Esophagus squamous epithelium (tissue), 5 donors: Measurements from ENCODE around the gene PRKD1. TPM values are rescaled to one million over a fixed set of nuclear protein-coding genes. Genes with fewer than 3 reads are reported as not detected.
"Not testable (repeated sequence)": the region's sequence is repeated elsewhere in the genome, so short reads cannot be mapped to it uniquely, and the experiment has no call there.

Source experiments
- DNase-seq: peaks from one replicate; lab custom pipeline; 2025; lab: John Stamatoyannopoulos, UW
- H3K27ac ChIP-seq, 4 donors: fragments of 200-600 bp; sonication (generic); one replicate each; pipeline ENCODE4 v1.5.1; 2016 to 2019; ENCODE audit warnings: mild to moderate bottlenecking in 1 of 4
- H3K27me3 ChIP-seq, 4 donors: fragments of 200-600 bp; sonication (generic); 1 replicate in 3 of 4; 2 replicates in 1 of 4; pipeline versions ENCODE4 v1.5.1 to v1.6.0; 2017 to 2021; ENCODE audit warnings: antibody characterized with exemption in 1 of 4
- H3K36me3 ChIP-seq, 3 donors: fragments of 200-600 bp; sonication (generic); one replicate each; pipeline ENCODE4 v1.5.1; 2016 to 2019
- H3K4me1 ChIP-seq, 3 donors: fragments of 200-600 bp; sonication (generic); one replicate each; pipeline ENCODE4 v1.5.1; 2017 to 2019
- H3K4me3 ChIP-seq, 4 donors: fragments of 200-600 bp; sonication (generic); 1 replicate in 3 of 4; 2 replicates in 1 of 4; pipeline ENCODE4 v1.5.1; 2016 to 2019; ENCODE audit warnings: mild to moderate bottlenecking in 2 of 4, moderate library complexity in 1 of 4
- H3K9me3 ChIP-seq, 3 donors: fragments of 200-600 bp; sonication (generic); one replicate each; pipeline ENCODE4 v1.5.1; 2016 to 2019
- POLR2A ChIP-seq, 4 donors: fragments of 450-650 bp; IDR thresholded peaks; one replicate each; pipeline ENCODE4 v1.6.1; 2017; ENCODE audit warnings: antibody characterized with exemption in 4 of 4, mild to moderate bottlenecking in 4 of 4, moderate library complexity in 3 of 4
- WGBS, 2 donors: methylation state at CpG; one replicate each; pipeline ENCODE4 v1.1.5; 2018; 5-methylcytosine and 5-hydroxymethylcytosine counted together
- intact Hi-C: fragments of 100-400 bp; cut with DNase I; formaldehyde crosslinking; loops from one replicate; pipeline ENCODE4 v1.15.0; 2022
- total RNA-seq, 4 donors: library from RNA; depleted of rRNA; stranded (reverse); fragments of >200 nt; gene quantifications; one replicate each; pipeline ENCODE4 v1.1.0, GENCODE V29; 2016
- TF ChIP-seq, protein P1 (sequence below), 6 experiments: fragments of 450-650 bp in 4 of 6; fragments of 200-600 bp in 2 of 6; sonication (generic) in 2 of 6; IDR thresholded peaks; one replicate each; pipeline ENCODE4 v1.5.1; 2016 to 2019; ENCODE audit warnings: antibody characterized with exemption in 6 of 6, mild to moderate bottlenecking in 4 of 6, moderate library complexity in 4 of 6
- donor health status: DM: yes; HTN: yes; CAD: no.

The PRKD1 gene
- total RNA-seq, 4 donors from 2014 or later, result 0.30 to 10.7 (median 2.2) TPM

DNA sequence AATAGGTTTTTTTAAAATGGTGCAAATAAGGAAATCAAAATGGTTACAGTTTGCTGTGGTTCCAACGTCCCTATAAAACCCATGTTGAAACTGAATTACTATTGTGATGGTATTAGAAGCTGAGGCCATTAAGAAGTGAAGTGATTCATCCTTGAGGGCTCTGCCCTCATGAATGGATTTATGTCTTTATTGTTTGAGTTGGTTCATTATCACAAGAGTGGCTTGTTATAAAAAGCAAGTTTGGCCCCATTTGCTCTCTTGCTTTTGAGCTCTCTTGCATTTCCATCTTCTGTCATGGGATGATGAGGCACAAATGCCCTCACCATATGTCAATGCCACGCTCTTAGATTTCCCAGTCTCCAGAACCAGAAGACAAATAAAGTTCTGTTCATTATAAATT is 62.3 kb downstream of the PRKD1 start:
- Histone ChIP-seq H3K4me3 (no peak overlapping the region), H3K36me3 (no peaks in the 10 kb centered on the region), H3K4me1 (no peaks in the 10 kb centered on the region), H3K27me3 (no peaks in the 10 kb centered on the region), H3K27ac (no peak overlapping the region), H3K9me3 (no peaks in the 10 kb centered on the region)
- intact Hi-C loops, result no loop called here
- WGBS, 2 donors, result 64 to 71% methylated on average over 2 of the region's 2 CpGs
- TF ChIP-seq, protein P1, sequence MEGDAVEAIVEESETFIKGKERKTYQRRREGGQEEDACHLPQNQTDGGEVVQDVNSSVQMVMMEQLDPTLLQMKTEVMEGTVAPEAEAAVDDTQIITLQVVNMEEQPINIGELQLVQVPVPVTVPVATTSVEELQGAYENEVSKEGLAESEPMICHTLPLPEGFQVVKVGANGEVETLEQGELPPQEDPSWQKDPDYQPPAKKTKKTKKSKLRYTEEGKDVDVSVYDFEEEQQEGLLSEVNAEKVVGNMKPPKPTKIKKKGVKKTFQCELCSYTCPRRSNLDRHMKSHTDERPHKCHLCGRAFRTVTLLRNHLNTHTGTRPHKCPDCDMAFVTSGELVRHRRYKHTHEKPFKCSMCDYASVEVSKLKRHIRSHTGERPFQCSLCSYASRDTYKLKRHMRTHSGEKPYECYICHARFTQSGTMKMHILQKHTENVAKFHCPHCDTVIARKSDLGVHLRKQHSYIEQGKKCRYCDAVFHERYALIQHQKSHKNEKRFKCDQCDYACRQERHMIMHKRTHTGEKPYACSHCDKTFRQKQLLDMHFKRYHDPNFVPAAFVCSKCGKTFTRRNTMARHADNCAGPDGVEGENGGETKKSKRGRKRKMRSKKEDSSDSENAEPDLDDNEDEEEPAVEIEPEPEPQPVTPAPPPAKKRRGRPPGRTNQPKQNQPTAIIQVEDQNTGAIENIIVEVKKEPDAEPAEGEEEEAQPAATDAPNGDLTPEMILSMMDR (IDR thresholded peaks at IDR 0.05), result no peak
- no peak for TF ChIP-seq POLR2A (IDR thresholded peaks at IDR 0.05)
- DNase-seq, result no peak

GRCh38 chr14:29861996-29862395 is 65.7 kb downstream of the PRKD1 start:
- no peak overlapping the region for H3K27ac ChIP-seq
- H3K4me1 ChIP-seq, result no peaks in the 10 kb centered on the region
- 70 to 75% methylated on average over 2 of the region's 2 CpGs for WGBS, 2 donors
- intact Hi-C loops, result no loop called here
- no peaks in the 10 kb centered on the region for H3K27me3 ChIP-seq
- H3K9me3 ChIP-seq, result no peaks in the 10 kb centered on the region
- no peak for DNase-seq
- H3K36me3 ChIP-seq, result no peaks in the 10 kb centered on the region
- H3K4me3 ChIP-seq, result no peak overlapping the region
- TF ChIP-seq, protein P1 (IDR thresholded peaks at IDR 0.05), result no peak
- TF ChIP-seq POLR2A (IDR thresholded peaks at IDR 0.05), result no peak

GRCh38 chr14:29858299-29858698 is 69.3 kb downstream of the PRKD1 start:
- Histone ChIP-seq H3K4me1 (no peaks in the 10 kb centered on the region), H3K27me3 (no peaks in the 10 kb centered on the region), H3K4me3 (no peak overlapping the region), H3K9me3 (peaks cover 0 to 13% (median 0%) of the 10 kb centered on the region in 3 donors), H3K27ac (no peak overlapping the region), H3K36me3 (no peaks in the 10 kb centered on the region)
- TF ChIP-seq, protein P1 (IDR thresholded peaks at IDR 0.05), result no peak
- no peak for TF ChIP-seq POLR2A (IDR thresholded peaks at IDR 0.05)
- WGBS, 2 donors, result 71% methylated on average over 3 of the region's 3 CpGs
- intact Hi-C loops, result no loop called here
- DNase-seq, result no peak

DNA sequence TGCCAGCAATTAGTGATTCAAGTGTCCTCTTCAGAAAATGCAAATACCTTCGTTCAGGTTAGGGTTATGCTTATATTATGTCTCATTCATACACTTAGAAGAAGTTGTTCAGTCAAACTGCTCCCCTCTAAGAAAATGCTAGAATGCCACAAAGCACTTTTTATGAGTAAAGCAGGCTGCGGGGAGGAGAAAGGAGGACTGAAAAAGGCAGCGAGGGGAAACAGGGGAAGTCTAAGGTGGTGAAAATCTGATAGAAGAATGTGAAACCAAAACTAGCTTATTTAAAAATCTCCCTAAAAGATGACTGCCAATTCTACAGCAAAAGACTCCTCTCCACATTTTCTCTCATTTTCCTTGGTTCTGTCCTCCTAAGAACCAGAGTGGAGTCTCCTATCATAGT is 70.1 kb downstream of the PRKD1 start:
- no peak for TF ChIP-seq POLR2A (IDR thresholded peaks at IDR 0.05)
- TF ChIP-seq, protein P1 (IDR thresholded peaks at IDR 0.05), result no peak
- Histone ChIP-seq H3K27me3 (no peaks in the 10 kb centered on the region), H3K27ac (no peak overlapping the region), H3K9me3 (peaks cover 0 to 13% (median 0%) of the 10 kb centered on the region in 3 donors), H3K36me3 (no peaks in the 10 kb centered on the region), H3K4me3 (no peak overlapping the region), H3K4me1 (no peaks in the 10 kb centered on the region)
- intact Hi-C loops, result no loop called here
- WGBS, 2 donors, result 73 to 89% methylated on average over 2 to 3 of the region's 3 CpGs
- DNase-seq, result no peak

DNA sequence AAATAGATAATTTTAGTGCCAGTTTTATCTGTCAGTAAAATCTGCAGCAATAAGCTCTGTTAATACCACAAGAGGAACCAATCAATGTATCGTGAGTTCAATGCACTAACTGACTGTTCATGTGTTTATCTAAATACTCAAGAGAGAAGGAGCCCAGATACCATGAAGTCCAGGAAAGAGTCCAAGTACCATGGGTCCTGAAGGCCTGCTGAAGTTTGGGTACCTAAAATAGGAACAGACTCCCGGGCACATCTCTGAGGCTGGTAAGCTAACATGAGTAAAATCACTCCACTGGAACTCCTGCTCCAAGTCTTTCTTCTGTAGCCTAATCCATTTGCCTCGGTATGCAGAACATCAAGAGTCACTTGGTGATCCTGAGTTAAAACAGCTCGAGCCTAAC is 71.1 kb downstream of the PRKD1 start:
- Histone ChIP-seq H3K27me3 (no peaks in the 10 kb centered on the region), H3K4me3 (no peak overlapping the region), H3K4me1 (no peaks in the 10 kb centered on the region), H3K36me3 (no peaks in the 10 kb centered on the region), H3K9me3 (peaks cover 0 to 13% (median 0%) of the 10 kb centered on the region in 3 donors), H3K27ac (no peak overlapping the region)
- intact Hi-C loops, result no loop called here
- WGBS, 2 donors, result 70 to 81% methylated on average over 4 of the region's 4 CpGs
- no peak for DNase-seq
- TF ChIP-seq POLR2A (IDR thresholded peaks at IDR 0.05), result no peak
- TF ChIP-seq, protein P1 (IDR thresholded peaks at IDR 0.05), result no peak

DNA sequence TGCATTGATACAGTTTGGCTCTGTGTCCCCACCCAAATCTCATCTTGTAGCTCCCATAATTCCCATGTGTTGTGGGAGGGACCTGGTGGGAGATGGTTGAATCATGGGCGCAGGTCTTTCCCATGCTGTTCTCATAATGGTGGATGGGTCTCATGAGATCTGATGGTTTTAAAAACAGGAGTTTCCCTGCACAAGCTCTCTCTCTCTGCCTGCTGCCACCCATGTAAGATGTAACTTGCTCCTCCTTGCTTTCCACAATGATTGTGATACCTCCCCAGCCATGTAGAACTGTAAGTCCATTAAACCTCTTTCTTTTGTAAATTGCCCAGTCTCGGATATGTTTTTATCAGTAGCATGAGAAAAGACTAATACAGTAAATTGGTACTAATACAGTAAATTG is 74.0 kb downstream of the PRKD1 start:
- H3K4me3 ChIP-seq, H3K27me3 ChIP-seq, H3K4me1 ChIP-seq, H3K27ac ChIP-seq, intact Hi-C loops, H3K36me3 ChIP-seq, DNase-seq: not testable (repeated sequence)
- H3K9me3 ChIP-seq, result peaks cover 0 to 13% (median 0%) of the 10 kb centered on the region in 3 donors
- WGBS, 2 donors, result 85 to 100% methylated on average over 2 of the region's 2 CpGs
